Ectodermal cell (in vitro differentiated cells): ENCODE measurements around the gene USP44.

Experiments
- H3K27ac ChIP-seq: 2 replicates; pipeline ENCODE4 v1.7.0; 2013; ENCODE audit warnings: mild to moderate bottlenecking, low read depth, low read length; ENCODE audit not compliant: insufficient read depth, poor library complexity, severe bottlenecking
- H3K27me3 ChIP-seq: 2 replicates; pipeline ENCODE4 v1.7.0; 2013; ENCODE audit warnings: mild to moderate bottlenecking, low read length; ENCODE audit not compliant: insufficient read depth, control insufficient read depth, poor library complexity, severe bottlenecking
- H3K36me3 ChIP-seq: one replicate; pipeline ENCODE4 v1.7.0; 2013; ENCODE audit warnings: low read length; ENCODE audit not compliant: control insufficient read depth, insufficient read depth
- H3K4me1 ChIP-seq: one replicate; pipeline ENCODE4 v1.7.0; 2013; ENCODE audit warnings: low read length; ENCODE audit not compliant: control insufficient read depth, insufficient read depth
- H3K4me3 ChIP-seq: 2 replicates; pipeline ENCODE4 v1.7.0; 2013; ENCODE audit warnings: low read depth, low read length, control low read depth; ENCODE audit not compliant: insufficient read depth
- H3K9me3 ChIP-seq: 2 replicates; pipeline ENCODE4 v1.7.0; 2013; ENCODE audit warnings: mild to moderate bottlenecking, low read length, moderate library complexity; ENCODE audit not compliant: control insufficient read depth
- WGBS, 2 experiments: methylation state at CpG; one replicate each; pipeline ENCODE4 v1.1.7; 2013; ENCODE audit warnings: missing lambda C conversion rate in 2 of 2; 5-methylcytosine and 5-hydroxymethylcytosine counted together

The USP44 gene

DNA sequence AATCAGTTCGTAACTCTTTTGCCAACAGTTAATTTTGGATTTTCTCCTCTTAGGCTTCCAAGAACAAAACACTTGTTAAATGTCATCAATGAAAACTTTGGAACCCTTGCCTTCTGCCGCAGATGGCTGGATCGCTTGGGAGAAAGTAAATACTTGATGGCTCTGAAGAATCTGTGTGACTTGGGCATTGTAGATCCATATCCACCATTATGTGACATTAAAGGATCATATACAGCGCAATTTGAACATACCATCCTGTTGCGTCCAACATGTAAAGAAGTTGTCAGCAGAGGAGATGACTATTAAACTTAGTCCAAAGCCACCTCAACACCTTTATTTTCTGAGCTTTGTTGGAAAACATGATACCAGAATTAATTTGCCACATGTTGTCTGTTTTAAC, 37.7 kb downstream of the USP44 start:
- no peaks in the 10 kb centered on the region for H3K27me3 ChIP-seq
- H3K27ac ChIP-seq, result no peak overlapping the region
- no peak overlapping the region for H3K4me3 ChIP-seq
- 93 to 95% methylated on average over 5 of the region's 5 CpGs for WGBS, 2 experiments
- H3K4me1 ChIP-seq, result no peaks in the 10 kb centered on the region
- H3K36me3 ChIP-seq, result peaks cover 28% of the 10 kb centered on the region
- no peaks in the 10 kb centered on the region for H3K9me3 ChIP-seq

DNA sequence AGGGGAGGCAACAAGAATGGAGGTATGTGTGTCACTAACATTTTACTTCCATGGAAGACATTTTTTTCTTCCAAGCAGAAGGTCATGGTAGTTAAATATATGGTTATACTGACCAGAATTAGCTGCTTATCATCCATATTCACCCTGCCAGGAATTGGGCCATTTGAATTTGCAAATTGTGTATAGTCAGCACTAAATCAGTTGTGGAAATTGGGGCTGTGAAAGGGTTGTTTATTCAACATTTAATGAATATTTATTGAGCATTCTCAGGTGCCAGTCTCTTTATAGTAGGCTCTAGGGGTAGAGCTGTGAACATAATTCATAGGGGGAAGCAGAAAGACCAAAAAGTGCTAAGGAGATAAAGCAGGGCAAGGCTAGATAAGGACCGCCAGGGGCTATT, 39.3 kb downstream of the USP44 start:
- H3K27me3 ChIP-seq, result no peaks in the 10 kb centered on the region
- peaks cover 35% of the 10 kb centered on the region for H3K36me3 ChIP-seq
- no peaks in the 10 kb centered on the region for H3K4me1 ChIP-seq
- H3K4me3 ChIP-seq, result no peak overlapping the region
- H3K27ac ChIP-seq, result no peak overlapping the region
- 95 to 98% methylated on average over 1 of the region's 1 CpG for WGBS, 2 experiments
- H3K9me3 ChIP-seq, result no peaks in the 10 kb centered on the region

DNA sequence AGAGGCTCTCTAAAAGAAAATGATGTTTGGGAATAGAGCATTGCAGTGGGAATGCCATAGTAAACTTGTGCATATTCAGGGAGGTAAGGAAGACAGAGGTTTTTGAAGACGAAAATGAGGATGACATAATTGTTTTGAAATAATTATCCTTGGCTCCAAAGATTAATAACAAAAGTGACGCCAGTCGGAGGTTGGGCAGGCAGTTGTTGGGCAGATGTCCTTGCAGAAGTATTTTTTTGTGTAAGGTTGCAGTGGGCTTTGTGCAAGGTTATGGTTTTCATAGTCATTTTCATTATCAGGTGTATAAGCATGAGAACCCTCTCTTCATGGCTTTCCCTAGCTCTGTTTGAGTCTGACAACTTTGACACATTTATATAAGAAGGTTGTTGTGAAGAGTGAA, 42.0 kb downstream of the USP44 start:
- Histone ChIP-seq H3K36me3 (peaks cover 49% of the 10 kb centered on the region), H3K9me3 (no peaks in the 10 kb centered on the region), H3K27ac (no peak overlapping the region), H3K4me3 (no peak overlapping the region), H3K4me1 (no peaks in the 10 kb centered on the region), H3K27me3 (no peaks in the 10 kb centered on the region)
- WGBS, 2 experiments, result 91 to 98% methylated on average over 3 of the region's 3 CpGs

DNA sequence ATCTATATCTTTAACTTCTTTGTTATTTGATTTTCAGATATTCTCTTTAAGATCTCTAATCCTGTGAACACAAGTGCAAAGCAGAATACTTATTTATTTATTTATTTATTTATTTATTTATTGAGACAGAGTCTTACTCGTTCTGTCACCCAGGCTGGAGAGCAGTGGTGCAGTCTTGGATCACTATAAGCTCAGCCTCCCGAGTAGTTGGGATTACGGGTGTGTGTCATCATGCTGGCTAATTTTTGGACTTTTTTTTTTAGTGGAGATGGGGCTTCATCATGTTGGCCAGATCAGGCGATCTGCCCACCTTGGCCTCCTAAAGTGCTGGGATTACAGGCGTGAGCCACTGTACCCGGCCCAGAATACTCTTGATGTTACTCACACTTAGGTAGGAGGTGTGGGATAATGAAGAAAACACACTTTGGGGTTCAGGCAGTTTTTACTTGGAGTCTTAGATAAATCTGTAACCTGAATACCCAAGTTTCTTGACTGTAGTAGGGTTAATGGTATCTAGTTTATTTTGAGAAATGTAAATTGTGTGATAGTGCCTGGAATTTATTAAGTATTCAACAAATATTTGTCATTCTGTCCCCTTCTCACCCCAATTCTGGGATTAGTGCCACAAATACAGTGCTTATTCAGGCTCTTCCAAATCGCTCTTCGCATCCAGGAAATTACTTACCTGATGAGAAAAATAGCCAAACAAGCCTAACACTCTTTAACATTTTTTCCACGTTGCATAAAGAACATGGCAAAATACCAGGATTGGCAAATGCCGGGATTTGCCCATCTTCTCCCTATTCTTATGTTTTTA, 44.4 kb downstream of the USP44 start:
- 93 to 95% methylated on average over 9 to 10 of the region's 10 CpGs for WGBS, 2 experiments
- H3K4me1 ChIP-seq, result no peaks in the 10 kb centered on the region
- H3K4me3 ChIP-seq, result no peak overlapping the region
- H3K36me3 ChIP-seq, result peaks cover 36% of the 10 kb centered on the region
- H3K27ac ChIP-seq, result no peak overlapping the region
- no peaks in the 10 kb centered on the region for H3K9me3 ChIP-seq
- no peaks in the 10 kb centered on the region for H3K27me3 ChIP-seq

DNA sequence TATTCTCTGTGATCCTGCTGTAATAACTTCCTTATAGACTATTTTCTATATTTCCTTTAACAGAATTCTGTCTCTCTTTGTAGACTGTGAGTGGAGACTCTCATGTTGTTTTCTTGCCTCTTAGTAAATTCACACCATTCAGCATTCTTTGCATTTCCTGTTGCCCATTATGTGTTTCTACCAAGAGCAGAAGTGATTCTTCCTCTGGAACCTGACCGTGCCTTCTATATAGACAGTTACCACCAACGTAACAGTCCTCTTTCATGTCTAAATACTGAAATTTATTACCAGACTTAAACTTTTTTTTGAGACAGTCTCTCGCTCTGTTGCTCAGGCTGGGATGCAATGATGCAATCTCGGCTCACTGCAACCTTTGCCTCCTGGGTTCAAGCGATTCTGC, 46.2 kb downstream of the USP44 start:
- H3K4me1 ChIP-seq, result no peaks in the 10 kb centered on the region
- 80 to 82% methylated on average over 5 of the region's 5 CpGs for WGBS, 2 experiments
- no peaks in the 10 kb centered on the region for H3K27me3 ChIP-seq
- H3K27ac ChIP-seq, result no peak overlapping the region
- peaks cover 30% of the 10 kb centered on the region for H3K36me3 ChIP-seq
- H3K4me3 ChIP-seq, result no peak overlapping the region
- H3K9me3 ChIP-seq, result no peaks in the 10 kb centered on the region

DNA sequence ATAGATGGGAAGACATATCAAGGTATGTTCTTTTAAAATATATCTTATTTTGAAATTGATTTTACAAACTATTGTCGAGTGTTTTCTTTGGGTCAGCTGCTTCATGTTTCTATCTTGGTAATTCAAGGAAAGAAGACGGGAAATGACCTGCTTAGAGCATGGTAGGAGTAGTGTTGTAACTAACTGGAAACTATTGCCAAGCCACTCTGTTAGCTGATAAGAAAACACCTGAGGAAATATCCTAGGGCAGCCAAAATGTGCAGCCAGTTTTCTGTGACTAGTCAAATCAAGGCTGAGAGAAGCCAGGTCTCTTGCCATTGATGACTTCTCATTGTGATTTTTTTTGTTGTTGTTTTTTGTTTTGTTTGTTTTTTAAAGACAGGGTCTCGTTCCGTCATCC, 47.1 kb downstream of the USP44 start:
- H3K4me1 ChIP-seq, result no peaks in the 10 kb centered on the region
- H3K4me3 ChIP-seq, result no peak overlapping the region
- WGBS, 2 experiments, result 95 to 98% methylated on average over 4 of the region's 4 CpGs
- peaks cover 29% of the 10 kb centered on the region for H3K36me3 ChIP-seq
- no peak overlapping the region for H3K27ac ChIP-seq
- H3K9me3 ChIP-seq, result no peaks in the 10 kb centered on the region
- no peaks in the 10 kb centered on the region for H3K27me3 ChIP-seq

DNA sequence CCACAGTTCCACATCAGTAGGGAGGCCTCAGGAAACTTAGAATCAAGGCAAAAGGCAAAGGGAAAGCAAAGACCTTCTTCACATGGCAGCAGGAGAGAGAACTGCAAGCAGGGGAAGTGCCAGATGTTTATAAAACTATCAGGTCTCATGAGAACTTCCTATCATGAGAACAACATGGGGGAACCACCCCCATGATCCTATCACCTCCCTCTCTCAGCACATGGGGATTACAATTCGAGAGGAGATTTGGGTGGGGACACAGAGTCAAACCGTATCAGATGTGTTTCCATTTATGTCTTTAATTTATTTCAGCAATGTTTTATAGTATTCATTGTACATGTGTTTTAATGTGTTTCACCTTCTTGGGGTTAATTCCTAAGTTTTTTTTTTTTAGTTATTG, 51.5 kb downstream of the USP44 start:
- Histone ChIP-seq H3K4me3 (no peak overlapping the region), H3K36me3 (peaks cover 39% of the 10 kb centered on the region), H3K27ac (no peak overlapping the region), H3K27me3 (no peaks in the 10 kb centered on the region), H3K4me1 (no peaks in the 10 kb centered on the region), H3K9me3 (no peaks in the 10 kb centered on the region)
- WGBS, 2 experiments, result 94 to 100% methylated on average over 1 to 2 of the region's 2 CpGs

DNA sequence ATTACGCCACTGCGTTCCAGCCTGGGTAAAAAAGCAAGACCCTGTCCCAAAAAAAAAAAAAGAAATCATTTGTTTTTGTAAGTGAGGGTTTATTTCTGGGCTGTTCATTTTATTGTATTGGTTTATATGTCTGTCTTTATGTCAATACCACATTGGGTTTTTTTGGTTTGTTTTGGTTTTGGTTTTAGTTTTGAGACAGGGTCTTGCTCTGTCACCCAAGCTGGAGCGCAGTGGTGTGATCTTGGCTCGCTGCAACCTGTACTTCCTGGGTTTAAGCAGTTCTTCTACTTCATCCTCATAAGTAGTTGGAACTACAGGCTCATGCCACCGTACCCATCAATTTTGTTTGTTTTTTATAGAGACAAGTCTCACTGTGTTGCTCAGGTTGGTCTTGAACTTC, 52.3 kb downstream of the USP44 start:
- 93 to 95% methylated on average over 5 of the region's 5 CpGs for WGBS, 2 experiments
- no peaks in the 10 kb centered on the region for H3K4me1 ChIP-seq
- no peak overlapping the region for H3K4me3 ChIP-seq
- H3K27ac ChIP-seq, result no peak overlapping the region
- no peaks in the 10 kb centered on the region for H3K27me3 ChIP-seq
- no peaks in the 10 kb centered on the region for H3K9me3 ChIP-seq
- H3K36me3 ChIP-seq, result peaks cover 38% of the 10 kb centered on the region

DNA sequence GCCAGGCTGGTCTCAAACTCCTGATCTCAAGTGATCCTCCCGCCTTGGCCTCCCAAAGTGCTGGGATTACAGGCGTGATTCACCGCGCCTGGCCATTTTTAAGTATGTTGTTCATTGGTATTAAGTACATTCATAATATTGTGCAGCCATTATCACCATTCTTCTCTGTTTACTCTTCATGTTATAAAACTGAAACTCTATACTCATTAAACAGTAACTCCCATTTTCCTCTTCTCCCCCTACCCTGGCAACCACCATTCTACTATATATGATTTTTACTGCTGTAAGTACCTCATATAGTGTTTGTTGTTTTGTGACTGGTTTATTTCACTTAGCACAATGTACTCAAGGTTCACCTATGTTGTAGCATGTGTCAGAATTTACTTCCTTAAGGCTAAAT, 54.2 kb downstream of the USP44 start:
- WGBS, 2 experiments, result 90 to 94% methylated on average over 4 of the region's 4 CpGs
- H3K27me3 ChIP-seq, result no peaks in the 10 kb centered on the region
- no peaks in the 10 kb centered on the region for H3K4me1 ChIP-seq
- no peak overlapping the region for H3K4me3 ChIP-seq
- no peak overlapping the region for H3K27ac ChIP-seq
- no peaks in the 10 kb centered on the region for H3K9me3 ChIP-seq
- H3K36me3 ChIP-seq, result peaks cover 36% of the 10 kb centered on the region

DNA sequence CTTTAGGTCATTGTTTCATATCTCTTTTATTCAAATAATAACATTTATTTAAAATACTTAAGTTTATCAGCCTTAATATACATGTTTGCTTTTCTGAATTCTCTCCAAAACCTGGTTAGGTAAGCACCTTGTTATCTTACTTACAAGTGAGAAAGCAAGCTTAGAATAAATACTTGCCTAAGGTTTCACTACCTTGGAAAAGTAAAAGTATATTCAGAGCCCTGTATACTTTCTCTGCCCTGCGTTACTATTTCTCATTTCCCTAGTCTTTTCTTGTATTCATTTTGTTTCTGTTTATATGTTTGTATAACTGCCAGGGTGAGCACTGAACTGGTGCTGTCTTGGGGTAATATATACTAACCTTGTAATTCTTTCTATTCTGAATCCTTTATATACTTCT, 55.8 kb downstream of the USP44 start:
- WGBS, 2 experiments, result 100% methylated on average over 1 of the region's 1 CpG; no CpG with 5 or more reads in 1 of the 2 experiments
- H3K36me3 ChIP-seq, result peaks cover 36% of the 10 kb centered on the region

More for the DNA sequence above, 55.8 kb downstream of the USP44 start:
- H3K9me3 ChIP-seq, result no peaks in the 10 kb centered on the region
- no peaks in the 10 kb centered on the region for H3K4me1 ChIP-seq
- no peak overlapping the region for H3K4me3 ChIP-seq
- no peak overlapping the region for H3K27ac ChIP-seq
- H3K27me3 ChIP-seq, result no peaks in the 10 kb centered on the region
